Measurements from ENCODE around the gene ENO1. TPM values are rescaled to one million over a fixed set of nuclear protein-coding genes. Genes with fewer than 3 reads are reported as not detected.
A peak's percentile ranks its signal among the peaks of the same experiment; 100 is the strongest.

Gene ENO1
- total and polyA plus RNA-seq, 2 experiments from 2014 or later: 910 to 1,831 TPM

- Histone ChIP-seq H3K4me3 (no peak overlapping the region), H3F3A (replicated peaks; ENCODE audit: low read depth) (peaks cover 5% of the 10 kb centered on the region; the same call in 1 of the 2 replicates), H3K4me2 (no peak overlapping the region), H3K27ac (ENCODE audit: low read depth) (no peak overlapping the region), H3K27me3 (ENCODE audit: insufficient read depth) (no peaks in the 10 kb centered on the region), H2AFZ (0 out of 2 replicates have a peak overlapping the region, but pooled peaks have one; percentile 81), H4K20me1 (replicated peaks; ENCODE audit: insufficient read depth) (no peaks in the 10 kb centered on the region), H3K4me1 (ENCODE audit: insufficient read depth) (peaks cover under 1% of the 10 kb centered on the region; the same call in 1 of the 2 replicates), H3K79me2 (replicated peaks; ENCODE audit: insufficient read depth) (no peaks in the 10 kb centered on the region), H3K36me3 (ENCODE audit: insufficient read depth) (no peaks in the 10 kb centered on the region), H3K9me2 (ENCODE audit: insufficient read depth) (0 out of 2 replicates have a peak, but pooled peaks cover 3% of the 10 kb centered on the region)
- Mint-ChIP-seq H3K9me3 (peaks cover 5% of the 10 kb centered on the region; the same call in 1 of the 3 replicates), H3K4me3 (no peak overlapping the region), H3K36me3 (ENCODE audit: low read depth) (no peaks in the 10 kb centered on the region), H3K4me1 (peaks cover 7% of the 10 kb centered on the region), H3K27me3 (ENCODE audit: insufficient read depth, low read depth, poor library complexity) (peaks cover 2% of the 10 kb centered on the region), H3K27ac (no peak overlapping the region)
- TF ChIP-seq EZH2 (IDR thresholded peaks at IDR 0.05; ENCODE audit: low read depth, unreplicated experiment): no peak
- ATAC-seq (no peak), DNase-seq (ENCODE audit: low spot score) (no peak)
These were observed 24.9 kb upstream of the ENO1 start for GRCh38 chr1:8903410-8903809.

- Mint-ChIP-seq H3K27ac (no peak overlapping the region), H3K9me3 (peaks cover 9% of the 10 kb centered on the region; the same call in 1 of the 3 replicates), H3K4me1 (peaks cover 3% of the 10 kb centered on the region; the same call in 2 of the 3 replicates), H3K4me3 (no peak overlapping the region), H3K27me3 (ENCODE audit: insufficient read depth, low read depth, poor library complexity) (peaks cover 4% of the 10 kb centered on the region), H3K36me3 (ENCODE audit: low read depth) (no peaks in the 10 kb centered on the region)
- H4K20me1 ChIP-seq (replicated peaks; ENCODE audit: insufficient read depth): no peaks in the 10 kb centered on the region
- no peaks in the 10 kb centered on the region for H3K79me2 ChIP-seq (replicated peaks; ENCODE audit: insufficient read depth)
- no peaks in the 10 kb centered on the region for H3K27me3 ChIP-seq (ENCODE audit: insufficient read depth)
- no peak overlapping the region for H3K4me3 ChIP-seq
- H2AFZ ChIP-seq: no peak overlapping the region
- 0 out of 2 replicates have a peak, but pooled peaks cover 3% of the 10 kb centered on the region for H3K9me2 ChIP-seq (ENCODE audit: insufficient read depth)
- no peak overlapping the region for H3K27ac ChIP-seq (ENCODE audit: low read depth)
- DNase-seq (ENCODE audit: low spot score) (no peak), ATAC-seq (no peak)
- no peaks in the 10 kb centered on the region for H3K4me1 ChIP-seq (ENCODE audit: insufficient read depth)
- H3K4me2 ChIP-seq: no peak overlapping the region
- no peaks in the 10 kb centered on the region for H3K36me3 ChIP-seq (ENCODE audit: insufficient read depth)
- peaks cover 5% of the 10 kb centered on the region; the same call in 1 of the 2 replicates for H3F3A ChIP-seq (replicated peaks; ENCODE audit: low read depth)
- no peak for TF ChIP-seq ZNF331 (CRISPR knock-in tag; IDR thresholded peaks at IDR 0.05; ENCODE audit: low read depth)
- TF ChIP-seq EZH2phosphoT487 (IDR thresholded peaks at IDR 0.05; ENCODE audit: unreplicated experiment): no peak
- no peak for TF ChIP-seq CREB1 (CRISPR knock-in tag; IDR thresholded peaks at IDR 0.05; ENCODE audit: low read depth)
- no peak for TF ChIP-seq NANOG (IDR thresholded peaks at IDR 0.05; ENCODE audit: borderline replicate concordance)
- TF ChIP-seq EZH2 (IDR thresholded peaks at IDR 0.05; ENCODE audit: low read depth, unreplicated experiment): no peak
- TF ChIP-seq REST (IDR thresholded peaks at IDR 0.05; ENCODE audit: unreplicated experiment): no peak
- TF ChIP-seq ETS1 (IDR thresholded peaks at IDR 0.05): no peak
- TF ChIP-seq ZNF114 (CRISPR knock-in tag; IDR thresholded peaks at IDR 0.05): no peak
- TF ChIP-seq CTCF (conservative IDR thresholded peaks at IDR 0.05; ENCODE audit: low read depth in 2 of 2): no peak
- no peak for TF ChIP-seq JUNB (IDR thresholded peaks at IDR 0.05; ENCODE audit: unreplicated experiment)
- no peak for TF ChIP-seq STAT1 (IDR thresholded peaks at IDR 0.05; ENCODE audit: unreplicated experiment)
- TF ChIP-seq POLR2AphosphoS5 (IDR thresholded peaks at IDR 0.05; ENCODE audit: low read depth): no peak
These were observed 24.3 kb upstream of the ENO1 start for GRCh38 chr1:8902765-8903164.
